HEK293T (cell line): Measurements from ENCODE around the gene ITGA2.
A peak's percentile ranks its signal among the peaks of the same experiment; 100 is the strongest.

Source experiments
- CTCF ChIA-PET: fragments of 350-600 bp; formaldehyde crosslinking; extraction: SDS; loops from one replicate; lab custom pipeline; 2021; ENCODE audit warnings: antibody characterized with exemption, inconsistent platforms; lab: Yijun Ruan, JAX
- POLR2A ChIA-PET: fragments of 350-600 bp; formaldehyde crosslinking; extraction: SDS; loops from one replicate; lab custom pipeline; 2020; ENCODE audit warnings: antibody characterized with exemption, inconsistent platforms; lab: Yijun Ruan, JAX
- DNase-seq: peaks from one replicate; pipeline ENCODE4 v3.0.0; 2012; ENCODE audit warnings: mixed read lengths; ENCODE audit errors: extremely low spot score
- ARNT ChIP-seq: fragments of 450-650 bp; IDR thresholded peaks from 2 replicates; pipeline ENCODE4 v1.6.1; 2017; ENCODE audit warnings: mild to moderate bottlenecking
- BHLHE40 ChIP-seq: fragments of 450-650 bp; IDR thresholded peaks from 2 replicates; pipeline ENCODE4 v1.6.1; 2016; ENCODE audit warnings: mild to moderate bottlenecking, moderate library complexity, borderline replicate concordance
- CTBP1 ChIP-seq: fragments of 450-650 bp; IDR thresholded peaks from 2 replicates; pipeline ENCODE4 v1.6.1; 2016; ENCODE audit warnings: borderline replicate concordance
- ELF4 ChIP-seq: fragments of 450-650 bp; IDR thresholded peaks from 2 replicates; pipeline ENCODE4 v1.6.1; 2017; ENCODE audit warnings: antibody characterized with exemption
- FOXA1 ChIP-seq: fragments of 450-650 bp; IDR thresholded peaks from 2 replicates; pipeline ENCODE4 v1.6.1; 2016; ENCODE audit warnings: mild to moderate bottlenecking
- FOXK2 ChIP-seq: fragments of 450-650 bp; IDR thresholded peaks from 2 replicates; pipeline ENCODE4 v1.6.1; 2016; ENCODE audit warnings: mild to moderate bottlenecking
- FOXM1 ChIP-seq: fragments of 450-650 bp; IDR thresholded peaks from 2 replicates; pipeline ENCODE4 v1.6.1; 2017; ENCODE audit warnings: mild to moderate bottlenecking, borderline replicate concordance
- HDGF ChIP-seq: fragments of 450-650 bp; IDR thresholded peaks from 2 replicates; pipeline ENCODE4 v1.6.1; 2017; ENCODE audit warnings: antibody characterized with exemption, borderline replicate concordance
- L3MBTL2 ChIP-seq: fragments of 450-650 bp; conservative IDR thresholded peaks from 2 replicates; pipeline ENCODE4 v1.6.1; 2016; ENCODE audit warnings: mild to moderate bottlenecking
- LEF1 ChIP-seq: fragments of 450-650 bp; IDR thresholded peaks from 2 replicates; pipeline ENCODE4 v1.6.1; 2017; ENCODE audit warnings: mild to moderate bottlenecking, borderline replicate concordance
- NFRKB ChIP-seq: fragments of 450-650 bp; IDR thresholded peaks from 2 replicates; pipeline ENCODE4 v1.6.1; 2016; ENCODE audit warnings: mild to moderate bottlenecking, moderate library complexity
- SP1 ChIP-seq: fragments of 450-650 bp; IDR thresholded peaks from 2 replicates; pipeline ENCODE4 v1.6.1; 2017
- SUZ12 ChIP-seq: fragments of 450-650 bp; IDR thresholded peaks from 2 replicates; pipeline ENCODE4 v1.6.1; 2016; ENCODE audit warnings: mild to moderate bottlenecking
- TARDBP ChIP-seq: fragments of 450-650 bp; IDR thresholded peaks from 2 replicates; pipeline ENCODE4 v1.6.1; 2016
- ZNF384 ChIP-seq: fragments of 450-650 bp; IDR thresholded peaks from 2 replicates; pipeline ENCODE4 v1.6.1; 2016
- TF ChIP-seq, protein P1 (sequence below): fragments of 450-650 bp; IDR thresholded peaks from 2 replicates; pipeline ENCODE4 v1.6.1; 2016

The ITGA2 gene

DNA sequence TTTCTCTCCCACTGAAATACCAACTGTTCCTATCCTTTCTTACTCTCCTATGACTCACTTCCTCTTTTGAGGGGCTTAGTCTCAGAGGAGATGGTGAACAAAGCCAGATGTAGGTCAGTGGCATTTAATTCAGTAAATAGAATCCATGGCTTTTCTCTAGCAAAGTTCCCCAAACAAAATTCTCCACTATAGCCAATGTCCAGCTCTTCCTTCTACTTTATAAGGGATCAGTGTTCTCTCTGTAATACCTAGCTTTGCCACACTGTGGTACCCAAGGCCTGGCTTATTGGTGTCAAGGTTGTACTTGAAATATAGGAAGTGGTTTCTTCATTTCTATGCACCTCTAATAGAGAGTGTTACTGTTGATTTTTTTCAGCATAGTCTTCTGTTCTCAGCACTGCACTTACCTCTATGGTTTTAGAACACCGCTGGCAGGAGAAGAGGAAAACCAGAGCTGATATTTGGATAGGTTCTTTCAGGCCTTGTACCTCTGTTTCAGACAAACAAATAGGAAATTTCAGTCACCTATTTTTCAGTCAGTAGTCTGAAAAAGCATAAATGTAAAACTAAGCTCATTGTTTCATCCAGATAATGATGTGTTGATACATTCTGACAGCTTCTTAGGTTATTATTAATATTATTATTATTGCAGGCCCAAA, 40.6 kb upstream of the ITGA2 start:
- ChIA-PET POLR2A (interaction anchor here (1.6 kb wide), 1 partner anchor 161 kb away, joined by 5 read pairs; the partner anchor contains the start of gene MOCS2), CTCF (interaction anchor here (0.6 to 2.6 kb wide), 11 partner anchors 11 to 1614 kb away, joined by 3 to 22 read pairs (median 3); no protein-coding TSS in a partner anchor)
- TF ChIP-seq, protein P1, sequence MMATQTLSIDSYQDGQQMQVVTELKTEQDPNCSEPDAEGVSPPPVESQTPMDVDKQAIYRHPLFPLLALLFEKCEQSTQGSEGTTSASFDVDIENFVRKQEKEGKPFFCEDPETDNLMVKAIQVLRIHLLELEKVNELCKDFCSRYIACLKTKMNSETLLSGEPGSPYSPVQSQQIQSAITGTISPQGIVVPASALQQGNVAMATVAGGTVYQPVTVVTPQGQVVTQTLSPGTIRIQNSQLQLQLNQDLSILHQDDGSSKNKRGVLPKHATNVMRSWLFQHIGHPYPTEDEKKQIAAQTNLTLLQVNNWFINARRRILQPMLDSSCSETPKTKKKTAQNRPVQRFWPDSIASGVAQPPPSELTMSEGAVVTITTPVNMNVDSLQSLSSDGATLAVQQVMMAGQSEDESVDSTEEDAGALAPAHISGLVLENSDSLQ: no peak
- TF ChIP-seq LEF1: no peak
- no peak for TF ChIP-seq SP1
- no peak for TF ChIP-seq SUZ12
- no peak for TF ChIP-seq FOXM1
- TF ChIP-seq CTBP1: no peak
- no peak for TF ChIP-seq NFRKB
- TF ChIP-seq ZNF384: no peak
- TF ChIP-seq ARNT: no peak
- no peak for TF ChIP-seq FOXK2
- no peak for TF ChIP-seq BHLHE40
- TF ChIP-seq ELF4: no peak
- no peak for TF ChIP-seq HDGF
- no peak for TF ChIP-seq TARDBP
- no peak for TF ChIP-seq L3MBTL2
- TF ChIP-seq FOXA1: no peak
- DNase-seq: peak; percentile 63

DNA sequence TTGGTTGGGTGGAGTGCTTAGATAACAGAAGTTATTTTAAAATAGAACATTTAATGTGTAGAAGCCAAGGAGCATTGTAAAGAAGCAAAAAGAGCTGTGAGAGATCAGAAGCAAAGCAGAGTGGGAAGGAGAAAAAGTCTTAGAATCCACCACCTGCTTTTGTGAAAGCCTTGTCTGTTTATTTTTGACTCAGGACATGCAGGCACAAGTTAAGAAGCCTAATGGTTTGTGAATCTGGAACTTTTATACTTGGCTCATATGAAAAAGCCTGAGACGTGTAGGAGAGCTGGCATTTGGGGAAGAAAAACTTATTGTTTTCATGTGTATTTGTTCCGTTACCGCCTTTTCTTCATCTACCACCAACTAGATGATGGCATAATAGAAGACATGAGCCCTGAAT, 38.5 kb upstream of the ITGA2 start:
- ChIA-PET POLR2A (no interaction called here), CTCF (interaction anchor here (0.6 kb wide), 1 partner anchor 144 kb away, joined by 3 read pairs; no protein-coding TSS in a partner anchor)
- TF ChIP-seq TARDBP (no peak), SP1 (no peak), ARNT (no peak), NFRKB (no peak), L3MBTL2 (no peak), FOXK2 (no peak), FOXA1 (no peak), CTBP1 (no peak), BHLHE40 (no peak), ELF4 (no peak), ZNF384 (no peak), SUZ12 (no peak), HDGF (no peak), LEF1 (no peak), FOXM1 (no peak)
- TF ChIP-seq, protein P1: no peak
- no peak for DNase-seq

DNA sequence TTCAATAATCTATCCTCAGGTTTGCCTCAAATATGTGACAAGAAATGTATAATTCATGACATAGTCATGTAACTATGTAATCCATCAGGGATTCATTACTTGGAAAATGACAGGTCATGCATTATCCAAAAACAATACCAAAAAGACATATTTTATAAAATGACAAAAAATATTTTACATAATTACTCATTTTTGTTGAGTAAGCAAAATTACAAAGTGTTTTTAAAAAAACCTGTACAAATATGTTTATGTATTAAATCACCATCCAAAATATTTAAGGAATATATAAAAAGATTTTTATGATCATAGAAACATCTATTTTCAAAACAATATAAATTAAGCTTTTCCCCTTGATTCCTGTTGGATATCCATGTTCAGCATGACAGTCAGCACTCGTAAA, 36.7 kb upstream of the ITGA2 start:
- TF ChIP-seq ELF4 (no peak), CTBP1 (no peak), ZNF384 (no peak)
- POLR2A ChIA-PET: no interaction called here
- CTCF ChIA-PET: interaction anchor here (0.9 kb wide), 1 partner anchor 143 kb away, joined by 3 read pairs; no protein-coding TSS in a partner anchor
- DNase-seq: no peak

DNA sequence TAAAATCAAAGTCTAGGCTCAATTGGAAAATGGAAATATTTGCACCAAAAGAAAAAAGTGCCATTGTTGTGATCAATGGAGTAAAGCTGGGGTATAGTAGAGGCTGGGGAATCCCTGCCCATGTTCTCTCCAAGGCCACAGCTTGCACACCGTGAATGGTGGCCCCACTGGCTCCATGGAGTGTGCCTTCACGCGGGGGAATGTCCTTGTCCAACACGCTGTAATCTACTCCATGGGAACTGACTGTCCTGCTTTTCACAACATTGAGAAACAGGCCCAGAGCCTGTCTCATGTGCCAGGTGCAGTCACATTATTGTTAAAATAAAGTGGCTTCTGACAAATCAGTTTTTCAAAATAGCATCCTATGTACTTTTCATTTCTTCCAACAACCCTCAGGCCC, 33.1 kb upstream of the ITGA2 start:
- POLR2A ChIA-PET: no interaction called here
- TF ChIP-seq L3MBTL2 (no peak), FOXK2 (no peak), FOXA1 (no peak), LEF1 (no peak), CTBP1 (no peak), FOXM1 (no peak), TARDBP (no peak), ARNT (no peak), ZNF384 (no peak), HDGF (no peak), SUZ12 (no peak), ELF4 (no peak), NFRKB (no peak)
- TF ChIP-seq, protein P1: no peak
- CTCF ChIA-PET: no interaction called here
- no peak for DNase-seq

DNA sequence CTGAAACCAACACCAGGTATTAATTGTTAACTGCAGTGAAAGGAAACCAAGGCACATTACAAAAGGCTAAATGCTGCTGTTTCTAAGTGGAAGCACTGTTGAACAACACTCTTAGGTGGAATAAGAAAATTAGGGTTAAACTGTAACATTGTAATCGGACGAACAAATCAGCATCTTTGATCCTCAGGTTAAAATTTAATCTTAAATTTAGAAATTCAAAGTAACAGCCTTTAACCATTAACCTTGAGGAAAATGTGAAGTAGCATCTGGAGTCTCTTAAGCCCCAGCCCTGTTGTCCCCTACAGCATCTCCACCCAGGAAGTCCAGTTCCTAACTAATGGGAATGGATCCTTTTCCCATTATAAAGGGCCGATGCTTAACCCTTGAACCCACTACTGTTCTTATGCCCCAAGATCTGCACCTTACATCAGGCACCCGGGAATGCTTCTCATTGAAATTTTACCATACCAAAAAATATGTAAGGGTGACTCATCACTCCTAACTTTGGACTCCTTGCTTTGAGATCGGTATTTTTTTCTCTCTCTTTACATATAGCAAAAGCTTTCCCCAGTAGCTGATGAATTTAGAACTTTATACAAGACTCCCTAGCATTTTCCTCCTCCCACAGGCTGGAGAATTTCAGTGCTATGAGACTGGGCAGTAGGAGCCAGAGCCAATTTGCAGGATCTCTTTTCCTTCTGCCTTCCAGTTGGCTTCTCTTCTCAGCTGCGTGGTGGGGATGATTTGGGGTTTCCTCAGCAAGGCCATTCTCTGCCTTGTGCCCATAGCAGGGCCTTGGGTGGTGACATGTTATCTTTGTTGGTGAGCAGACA, 32.0 kb upstream of the ITGA2 start:
- POLR2A ChIA-PET: no interaction called here
- CTCF ChIA-PET: no interaction called here
- no peak for DNase-seq
- TF ChIP-seq SP1 (no peak), FOXA1 (no peak), NFRKB (no peak), CTBP1 (no peak), L3MBTL2 (no peak), FOXM1 (no peak), TARDBP (no peak), HDGF (no peak), SUZ12 (no peak), BHLHE40 (no peak), ZNF384 (no peak), ARNT (no peak), LEF1 (no peak), ELF4 (no peak), FOXK2 (no peak)
- TF ChIP-seq, protein P1: no peak
